Osteoblast (primary cell): ENCODE measurements around the gene C6orf47. TPM values are rescaled to one million over a fixed set of nuclear protein-coding genes. Genes with fewer than 3 reads are reported as not detected.

Experiments used
- DNase-seq: peaks from one replicate; pipeline ENCODE4 v3.0.0; 2011; ENCODE audit warnings: low spot score, mixed read lengths; ENCODE audit not compliant: insufficient read length; ENCODE audit errors: missing footprints
- H2AFZ ChIP-seq: 2 replicates; pipeline ENCODE4 v1.6.0; 2011; ENCODE audit warnings: mild to moderate bottlenecking, low read length
- H3K27ac ChIP-seq: 2 replicates; pipeline ENCODE4 v1.5.1; 2011; ENCODE audit warnings: mild to moderate bottlenecking, low read depth, low read length, moderate library complexity
- H3K27me3 ChIP-seq: 2 replicates; pipeline ENCODE4 v1.6.0; 2012; ENCODE audit warnings: mild to moderate bottlenecking, control low read depth, inconsistent platforms, low read length, moderate library complexity; ENCODE audit not compliant: insufficient read depth
- H3K36me3 ChIP-seq: 2 replicates; pipeline ENCODE4 v1.5.1; 2011; ENCODE audit warnings: mild to moderate bottlenecking, low read length, control low read depth, moderate library complexity; ENCODE audit not compliant: insufficient read depth
- H3K4me1 ChIP-seq: 2 replicates; pipeline ENCODE4 v1.5.1; 2011; ENCODE audit warnings: mild to moderate bottlenecking, low read length, control low read depth, moderate library complexity; ENCODE audit not compliant: insufficient read depth
- H3K4me2 ChIP-seq: 2 replicates; pipeline ENCODE4 v1.6.0; 2011; ENCODE audit warnings: mild to moderate bottlenecking, low read length; ENCODE audit not compliant: insufficient read depth
- H3K4me3 ChIP-seq: fragments of 200-600 bp; sonication (generic); 3 replicates; pipeline ENCODE4 v1.5.1; 2012; ENCODE audit warnings: mild to moderate bottlenecking, low read length, inconsistent platforms; ENCODE audit not compliant: insufficient read depth
- H3K79me2 ChIP-seq: 2 replicates; pipeline ENCODE4 v1.6.0; 2012; ENCODE audit warnings: mild to moderate bottlenecking, low read length, control low read depth, inconsistent platforms; ENCODE audit not compliant: insufficient read depth
- H3K9me3 ChIP-seq: 2 replicates; pipeline ENCODE4 v1.5.1; 2011; ENCODE audit warnings: low read depth, low read length, control low read depth
- H4K20me1 ChIP-seq: 2 replicates; pipeline ENCODE4 v1.6.0; 2012; ENCODE audit warnings: mild to moderate bottlenecking, low read length, control low read depth; ENCODE audit not compliant: insufficient read depth
- total RNA-seq: library from RNA; depleted of rRNA; stranded (reverse); fragments of >200 nt; gene quantifications from 2 replicates; pipeline ENCODE4 v1.2.3, GENCODE V29; 2012
- TF ChIP-seq, protein P1 (sequence below): IDR thresholded peaks from 2 replicates; pipeline ENCODE4 v1.5.1; 2011; ENCODE audit warnings: mild to moderate bottlenecking, low read depth, low read length, moderate library complexity; ENCODE audit errors: extremely low read depth

The C6orf47 gene
- total RNA-seq, 1 donor = 21.7 TPM

DNA sequence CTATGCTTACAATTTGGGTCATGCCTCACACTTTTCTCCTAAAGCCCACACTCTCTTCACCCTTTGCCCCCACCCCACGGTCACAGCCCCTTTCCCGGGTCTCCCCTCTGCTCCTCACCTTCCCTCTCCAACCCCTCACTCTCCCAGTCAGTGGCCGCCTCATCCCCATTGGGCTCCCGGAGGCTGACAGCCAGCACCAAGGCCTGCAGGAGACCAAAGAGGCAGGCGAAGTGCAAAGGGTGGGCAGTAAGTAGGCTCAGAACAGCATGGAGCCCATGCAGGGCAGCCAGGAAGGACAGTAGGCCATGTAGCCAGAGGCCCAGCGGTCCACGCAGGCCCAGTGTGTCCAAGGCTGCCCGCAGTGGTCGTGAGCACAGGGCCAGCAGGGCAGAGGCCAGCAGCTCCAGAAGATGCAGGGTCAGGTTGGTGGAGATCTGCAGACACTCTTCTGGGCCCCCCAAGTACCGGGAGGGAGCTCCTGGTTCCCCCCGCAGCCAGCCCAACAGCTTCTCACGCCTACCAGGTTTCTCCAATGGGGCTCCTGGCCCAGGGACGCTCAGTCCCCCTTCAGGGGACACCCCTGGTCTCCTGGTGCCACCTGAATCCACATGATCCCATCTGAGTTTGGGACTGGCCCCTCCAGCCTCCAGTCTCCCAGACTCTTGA lies 1.5 kb downstream of the C6orf47 start:
- H3K4me1 ChIP-seq = peaks cover 38% of the 10 kb centered on the region
- no peaks in the 10 kb centered on the region for H3K9me3 ChIP-seq
- DNase-seq = no peak
- peak overlapping the region; percentile 82 for H3K4me3 ChIP-seq
- TF ChIP-seq, protein P1, sequence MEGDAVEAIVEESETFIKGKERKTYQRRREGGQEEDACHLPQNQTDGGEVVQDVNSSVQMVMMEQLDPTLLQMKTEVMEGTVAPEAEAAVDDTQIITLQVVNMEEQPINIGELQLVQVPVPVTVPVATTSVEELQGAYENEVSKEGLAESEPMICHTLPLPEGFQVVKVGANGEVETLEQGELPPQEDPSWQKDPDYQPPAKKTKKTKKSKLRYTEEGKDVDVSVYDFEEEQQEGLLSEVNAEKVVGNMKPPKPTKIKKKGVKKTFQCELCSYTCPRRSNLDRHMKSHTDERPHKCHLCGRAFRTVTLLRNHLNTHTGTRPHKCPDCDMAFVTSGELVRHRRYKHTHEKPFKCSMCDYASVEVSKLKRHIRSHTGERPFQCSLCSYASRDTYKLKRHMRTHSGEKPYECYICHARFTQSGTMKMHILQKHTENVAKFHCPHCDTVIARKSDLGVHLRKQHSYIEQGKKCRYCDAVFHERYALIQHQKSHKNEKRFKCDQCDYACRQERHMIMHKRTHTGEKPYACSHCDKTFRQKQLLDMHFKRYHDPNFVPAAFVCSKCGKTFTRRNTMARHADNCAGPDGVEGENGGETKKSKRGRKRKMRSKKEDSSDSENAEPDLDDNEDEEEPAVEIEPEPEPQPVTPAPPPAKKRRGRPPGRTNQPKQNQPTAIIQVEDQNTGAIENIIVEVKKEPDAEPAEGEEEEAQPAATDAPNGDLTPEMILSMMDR = no peak
- H3K4me2 ChIP-seq = peak overlapping the region; percentile 100
- no peak overlapping the region for H3K27ac ChIP-seq
- no peak overlapping the region for H2AFZ ChIP-seq
- H3K27me3 ChIP-seq = no peaks in the 10 kb centered on the region
- peaks cover 23% of the 10 kb centered on the region for H3K36me3 ChIP-seq
- H4K20me1 ChIP-seq = peaks cover 22% of the 10 kb centered on the region
- peaks cover 73% of the 10 kb centered on the region for H3K79me2 ChIP-seq

DNA sequence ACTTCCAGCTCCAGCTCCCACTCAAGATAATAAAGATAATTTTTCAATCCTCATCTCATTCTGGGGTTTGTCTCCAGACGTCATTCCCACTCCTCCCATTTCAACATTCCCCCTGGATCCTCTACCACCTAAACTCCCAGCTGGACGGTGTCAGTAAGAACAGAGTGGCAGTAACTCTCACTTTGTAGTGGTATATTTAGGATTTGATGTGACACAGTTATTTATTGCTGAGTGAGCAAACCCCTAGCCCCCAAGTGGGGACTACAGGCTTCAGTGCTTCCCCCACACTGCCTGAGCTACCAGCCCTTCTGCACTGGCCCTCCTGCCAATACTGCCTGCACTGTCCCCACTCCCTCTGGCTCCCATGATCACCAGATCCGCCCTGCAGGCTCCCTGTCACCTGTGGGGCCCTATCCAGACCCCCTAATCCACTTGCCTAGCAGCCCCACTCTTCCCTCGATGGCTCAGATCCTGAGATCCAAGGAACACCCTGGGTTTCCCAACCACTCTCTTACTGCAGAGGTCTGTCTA lies 2.4 kb downstream of the C6orf47 start:
- Histone ChIP-seq H3K27me3 (no peaks in the 10 kb centered on the region), H3K4me1 (peaks cover 35% of the 10 kb centered on the region), H2AFZ (no peak overlapping the region), H4K20me1 (peaks cover 22% of the 10 kb centered on the region), H3K9me3 (no peaks in the 10 kb centered on the region), H3K36me3 (peaks cover 23% of the 10 kb centered on the region), H3K79me2 (peaks cover 68% of the 10 kb centered on the region), H3K4me3 (no peak overlapping the region), H3K27ac (no peak overlapping the region), H3K4me2 (no peak overlapping the region)
- TF ChIP-seq, protein P1 = no peak
- DNase-seq = no peak

DNA sequence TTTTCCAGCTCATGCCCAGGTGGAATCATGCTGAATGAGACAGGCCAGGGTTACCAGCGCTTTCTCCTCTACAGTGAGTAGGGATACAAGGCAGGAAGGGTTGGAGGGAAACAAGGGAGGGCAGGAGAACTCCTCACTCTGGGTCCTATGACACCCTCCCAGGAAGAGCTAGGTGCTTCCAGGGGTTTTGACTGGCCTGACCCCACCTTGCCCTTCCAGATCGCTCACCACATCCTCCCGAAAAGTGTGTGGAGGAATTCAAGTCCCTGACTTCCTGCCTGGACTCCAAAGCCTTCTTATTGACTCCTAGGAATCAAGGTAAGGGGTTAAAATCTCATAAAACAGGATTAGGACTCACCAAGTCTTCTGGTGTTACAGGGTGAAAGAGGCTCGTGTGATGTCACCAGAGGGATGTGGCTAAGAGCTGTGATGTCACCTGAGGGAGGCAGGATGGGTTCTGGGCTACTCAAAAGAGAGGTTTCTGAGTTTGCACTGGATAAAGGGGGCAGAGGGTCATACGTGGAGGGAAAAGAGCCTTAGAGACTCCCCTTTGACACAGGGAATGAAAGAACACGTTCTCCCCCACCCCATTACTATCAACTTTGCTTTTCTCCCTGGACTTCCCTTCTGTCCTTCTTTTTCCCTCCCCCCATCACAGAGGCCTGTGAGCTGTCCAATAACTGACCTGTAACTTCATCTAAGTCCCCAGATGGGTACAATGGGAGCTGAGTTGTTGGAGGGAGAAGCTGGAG lies 3.0 kb downstream of the C6orf47 start:
- peaks cover 22% of the 10 kb centered on the region for H4K20me1 ChIP-seq
- peaks cover 31% of the 10 kb centered on the region for H3K4me1 ChIP-seq
- no peak overlapping the region for H3K4me3 ChIP-seq
- peaks cover 22% of the 10 kb centered on the region for H3K36me3 ChIP-seq
- H3K9me3 ChIP-seq = no peaks in the 10 kb centered on the region
- no peaks in the 10 kb centered on the region for H3K27me3 ChIP-seq
- H3K79me2 ChIP-seq = peaks cover 63% of the 10 kb centered on the region
- H3K27ac ChIP-seq = no peak overlapping the region
- no peak overlapping the region for H3K4me2 ChIP-seq
- DNase-seq = no peak
- TF ChIP-seq, protein P1 = no peak
- H2AFZ ChIP-seq = no peak overlapping the region
